Stimulated activated CD8-positive, alpha-beta memory T cell treated with anti-CD3 and anti-CD28 coated beads, Interleukin-4, amount 100 ng/mL, for 4 hours (primary cell): ENCODE measurements around the gene ANK3.

Experiments
- DNase-seq, 2 donors: peaks; one replicate each; pipeline ENCODE4 v3.0.0-alpha.2; 2020; ENCODE audit warnings: low read depth in 2 of 2, low spot score in 1 of 2

The ANK3 gene

DNA sequence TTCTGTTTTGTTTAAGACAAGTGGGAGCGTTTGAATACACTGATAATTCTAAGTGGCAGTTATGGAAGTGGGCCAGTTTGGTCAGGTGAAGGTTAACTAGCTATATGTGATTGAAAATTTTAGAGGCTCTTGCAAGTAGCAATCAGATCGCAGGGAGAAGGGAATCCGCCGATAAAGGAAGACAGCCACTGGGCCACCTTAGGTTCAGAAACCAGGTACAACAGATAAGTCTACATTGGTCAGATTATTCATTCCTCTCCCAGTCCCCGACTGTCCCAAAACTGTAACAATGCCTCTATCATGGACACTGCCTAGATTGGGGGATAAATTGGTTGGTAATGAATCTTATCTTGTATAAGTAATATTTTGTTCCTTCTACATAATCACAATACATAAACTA is 8.9 kb downstream of the ANK3 start:
- DNase-seq, result no peak

DNA sequence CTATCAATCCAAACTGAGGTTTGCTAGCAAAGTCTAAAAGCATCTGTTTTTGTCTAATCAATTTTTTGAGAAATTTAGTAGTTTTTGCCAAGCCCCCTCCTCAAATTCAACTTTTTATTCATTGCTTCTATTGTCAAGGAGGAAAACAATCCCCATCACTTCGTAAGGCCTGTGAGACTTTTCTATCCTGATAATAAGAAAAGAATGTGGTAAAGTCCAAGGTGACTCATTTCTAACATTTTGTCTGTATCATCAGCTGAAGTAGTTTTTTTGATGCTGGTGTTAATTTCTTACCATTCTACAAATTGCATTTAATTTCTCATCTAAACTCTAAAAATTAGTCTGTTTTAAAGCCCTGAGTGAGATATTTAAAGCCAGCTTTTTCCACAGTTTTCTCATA is 11.7 kb downstream of the ANK3 start:
- no peak for DNase-seq

DNA sequence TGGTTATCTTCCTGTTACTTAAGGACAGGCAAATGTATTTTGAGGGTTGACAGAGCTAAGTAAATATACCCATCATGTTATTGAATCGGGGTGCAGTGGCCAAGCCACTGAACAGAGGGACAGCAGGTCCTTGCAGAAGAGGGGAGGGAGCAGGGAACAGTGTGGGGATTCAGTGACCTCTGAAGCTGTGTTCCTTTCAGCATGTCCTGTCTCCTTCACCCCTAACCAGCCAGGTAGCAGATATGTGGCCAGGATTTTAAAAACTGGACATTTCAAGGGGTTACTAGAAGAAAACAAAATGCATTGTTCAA is 12.7 kb downstream of the ANK3 start:
- DNase-seq, result no peak

DNA sequence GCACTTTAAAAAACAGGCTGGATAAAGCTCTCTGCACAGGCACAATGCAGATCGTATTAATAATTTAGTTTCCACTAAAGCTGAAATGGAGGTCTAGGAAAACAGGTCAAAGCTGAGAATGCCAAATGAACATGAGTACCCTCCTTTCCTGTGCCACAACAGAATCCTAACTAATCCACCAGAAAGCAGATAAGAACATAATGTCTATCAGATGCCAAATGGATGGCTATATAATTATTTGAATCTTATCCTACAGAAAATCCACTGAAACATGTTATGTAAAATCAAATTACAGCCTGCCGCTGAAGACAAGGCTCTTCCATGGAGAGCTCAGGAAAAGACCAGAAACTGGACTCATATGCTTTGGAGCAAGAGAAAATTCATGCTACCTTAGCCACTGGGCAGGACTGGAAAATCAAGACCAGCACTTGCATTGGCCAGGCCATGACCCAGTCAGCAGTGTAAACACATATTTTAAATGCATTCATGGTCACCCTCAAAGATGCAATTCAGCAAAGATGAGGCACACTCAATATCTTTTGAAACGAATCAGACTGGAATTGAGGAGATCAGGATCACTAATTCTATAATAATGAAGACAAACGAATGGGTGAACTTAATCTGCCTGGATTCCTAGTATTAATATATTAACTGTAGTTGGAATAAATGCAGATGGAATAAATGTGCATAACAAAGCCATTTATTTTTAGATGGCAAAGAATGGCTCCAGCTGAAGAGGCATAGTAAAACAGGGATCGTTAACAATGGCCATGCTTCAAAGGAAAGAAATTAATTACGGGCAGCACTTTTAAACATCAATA is 13.2 kb downstream of the ANK3 start:
- no peak for DNase-seq

DNA sequence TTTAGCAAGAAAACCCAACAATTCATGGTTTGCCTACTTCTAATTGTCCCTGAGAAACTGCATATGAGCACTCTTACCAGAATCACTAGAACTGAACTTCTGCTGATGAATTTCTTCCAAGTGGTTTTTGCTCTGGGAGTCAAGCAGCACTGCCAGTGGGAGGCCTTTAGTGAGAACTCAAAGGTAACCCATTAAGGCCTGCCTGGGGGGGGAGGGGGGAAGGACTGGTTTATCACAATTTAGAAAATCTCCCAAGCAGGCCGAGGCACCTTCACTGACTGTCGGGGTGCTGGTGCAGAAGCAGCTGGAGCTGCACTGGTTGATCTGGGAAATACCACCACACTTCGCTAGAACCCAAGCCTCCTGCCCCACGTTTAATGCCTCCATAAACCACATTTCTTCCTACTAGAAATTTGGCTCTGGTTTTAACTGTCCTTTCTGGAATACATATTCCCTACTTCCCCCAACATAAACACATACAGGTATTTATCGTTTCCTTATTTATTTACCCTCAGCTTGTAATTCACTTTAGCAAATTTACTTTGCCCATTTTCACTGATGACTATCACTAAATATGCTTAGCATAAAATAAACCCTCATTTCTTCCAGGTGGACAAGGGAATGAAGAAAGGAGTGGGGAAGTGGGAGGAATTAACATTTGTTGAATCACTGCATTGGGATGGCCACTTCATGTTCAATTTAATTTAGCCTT is 14.2 kb downstream of the ANK3 start:
- DNase-seq, result no peak

DNA sequence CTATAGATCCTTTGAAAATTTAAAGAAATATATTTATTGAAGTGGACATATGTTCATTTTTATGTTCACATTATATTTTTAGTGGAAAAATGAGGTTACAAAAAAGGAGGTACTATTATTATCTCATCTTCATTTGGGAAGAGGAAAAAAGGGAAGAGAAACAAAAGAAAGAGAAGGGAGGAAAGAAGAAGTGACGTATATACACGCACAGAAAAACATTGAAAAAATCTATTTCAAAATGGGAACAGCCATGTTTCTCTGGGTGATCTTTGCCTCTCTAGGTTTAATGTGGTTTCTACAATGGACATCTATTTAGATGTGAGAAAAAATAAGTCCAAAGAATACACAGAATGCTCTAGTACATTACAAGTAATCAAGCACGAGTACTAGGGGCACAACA is 14.8 kb downstream of the ANK3 start:
- no peak for DNase-seq

DNA sequence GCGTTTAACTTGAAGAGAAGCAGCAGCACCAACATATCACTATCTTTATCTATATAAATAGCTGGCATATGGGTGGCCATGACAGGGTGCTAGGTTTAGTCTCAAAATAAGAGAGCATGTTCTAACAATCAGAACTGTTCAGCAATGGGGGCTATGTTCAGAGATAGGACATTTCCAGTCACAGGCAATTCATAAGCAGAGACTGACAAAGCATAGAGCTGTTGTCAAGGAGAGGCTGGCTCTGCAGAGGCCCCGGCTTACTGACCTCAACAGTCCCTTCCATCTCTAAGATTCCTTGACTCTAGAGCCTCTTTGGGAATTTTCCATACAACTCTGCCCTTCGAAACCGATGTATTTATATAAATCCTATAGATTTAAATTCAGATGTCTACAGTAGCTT is 17.2 kb downstream of the ANK3 start:
- DNase-seq, result no peak

DNA sequence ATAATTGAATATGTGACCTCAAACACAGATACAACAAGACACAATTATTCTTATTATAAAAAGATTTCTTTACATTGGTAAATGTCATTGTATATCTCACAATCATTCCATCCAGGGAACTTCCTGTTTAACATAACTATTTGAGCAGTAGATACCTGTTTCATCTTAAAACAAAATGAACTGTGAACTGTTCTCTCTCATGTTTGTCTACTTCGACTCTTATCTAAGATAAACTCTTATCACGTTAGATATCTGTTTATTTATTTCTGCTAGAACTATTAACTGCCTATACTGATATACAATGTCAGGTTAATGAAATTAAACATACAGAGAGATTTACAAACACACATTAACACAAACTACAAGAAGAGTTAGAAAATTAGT is 20.1 kb downstream of the ANK3 start:
- no peak for DNase-seq

DNA sequence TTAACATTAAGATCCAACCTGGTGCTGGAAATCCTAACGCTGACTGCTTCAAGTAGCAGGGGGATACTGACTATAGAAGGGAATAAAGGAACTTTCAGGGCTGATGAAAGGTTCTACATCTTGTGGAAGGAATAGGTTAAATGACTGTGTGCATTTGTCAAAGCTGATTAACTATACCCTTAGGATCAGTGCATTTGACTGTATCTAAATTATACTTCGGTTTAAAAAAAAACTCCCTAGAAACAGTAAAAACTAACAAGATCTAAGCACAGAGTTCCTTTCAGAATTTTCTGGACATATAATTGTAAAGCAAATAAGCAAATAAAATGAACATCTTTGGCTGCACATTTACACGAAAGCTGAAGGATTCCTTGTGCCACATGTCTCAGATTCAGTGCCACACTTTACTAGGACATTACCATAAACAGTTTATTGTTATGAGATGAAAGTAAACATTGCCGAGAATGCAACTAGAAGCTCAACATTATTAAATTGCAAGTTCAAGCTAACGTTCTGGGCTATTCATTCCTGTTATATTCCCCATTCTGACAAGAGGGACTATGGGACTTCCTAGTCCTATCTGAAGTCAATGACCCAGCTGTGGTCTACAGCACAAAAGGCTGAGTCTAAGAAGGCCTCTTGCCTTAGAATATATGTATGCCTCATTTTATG is 20.7 kb downstream of the ANK3 start:
- DNase-seq, result no peak

DNA sequence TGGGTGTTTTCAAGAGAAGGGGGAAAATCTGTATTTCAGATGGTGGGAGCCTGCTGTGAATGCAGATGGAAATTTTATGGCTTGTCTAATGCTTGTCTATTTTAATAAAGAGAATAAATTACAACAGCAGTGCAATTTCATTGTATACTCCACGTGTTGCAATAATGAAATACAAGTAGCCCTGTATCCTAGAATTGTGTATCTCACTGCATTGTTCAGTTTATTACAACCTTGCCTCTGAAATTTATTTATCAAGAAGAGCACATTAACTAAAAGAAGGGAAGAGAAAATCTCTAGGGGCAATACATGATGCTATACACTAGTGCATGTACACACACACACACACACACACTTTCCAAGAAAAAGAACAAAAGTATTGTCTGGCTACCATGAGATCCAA is 21.8 kb downstream of the ANK3 start:
- no peak for DNase-seq

DNA sequence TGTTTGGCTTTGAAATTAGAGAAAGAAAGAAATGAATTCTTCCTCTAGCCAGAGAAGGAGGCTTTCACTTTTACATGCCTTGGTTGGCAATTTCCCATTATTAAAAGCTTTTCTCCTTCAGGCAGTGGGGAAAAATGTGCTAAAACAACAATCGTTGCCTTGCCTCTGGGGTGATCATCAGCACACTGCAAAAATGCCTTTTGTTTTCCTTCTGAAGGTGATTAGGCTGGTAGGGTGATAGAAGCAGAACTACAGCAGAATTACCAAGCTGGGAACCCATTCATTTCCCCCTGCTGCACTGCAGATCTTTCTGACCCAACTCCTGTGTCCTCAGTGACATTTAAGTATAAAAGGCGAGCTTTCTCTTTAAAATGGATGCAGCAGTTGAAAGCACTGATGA is 22.2 kb downstream of the ANK3 start:
- no peak for DNase-seq

DNA sequence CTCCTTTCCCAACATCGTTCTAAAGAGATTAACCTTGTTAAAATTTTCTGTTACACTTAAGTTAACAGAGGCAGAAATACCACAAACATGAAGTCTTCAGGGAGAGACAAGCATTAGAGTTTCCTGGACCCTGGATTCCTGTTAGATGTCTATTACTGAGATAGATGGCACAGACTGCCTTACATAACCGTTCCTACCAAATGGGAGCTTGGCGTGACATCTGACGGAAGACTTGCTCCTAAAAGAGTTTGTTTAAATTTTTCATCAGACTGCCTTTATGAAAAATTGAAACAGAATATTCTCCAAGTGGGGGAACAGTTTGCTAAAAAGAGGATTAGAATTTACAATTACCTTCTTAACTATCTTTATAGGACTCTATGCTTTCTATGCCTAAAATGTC is 22.7 kb downstream of the ANK3 start:
- DNase-seq, result no peak

DNA sequence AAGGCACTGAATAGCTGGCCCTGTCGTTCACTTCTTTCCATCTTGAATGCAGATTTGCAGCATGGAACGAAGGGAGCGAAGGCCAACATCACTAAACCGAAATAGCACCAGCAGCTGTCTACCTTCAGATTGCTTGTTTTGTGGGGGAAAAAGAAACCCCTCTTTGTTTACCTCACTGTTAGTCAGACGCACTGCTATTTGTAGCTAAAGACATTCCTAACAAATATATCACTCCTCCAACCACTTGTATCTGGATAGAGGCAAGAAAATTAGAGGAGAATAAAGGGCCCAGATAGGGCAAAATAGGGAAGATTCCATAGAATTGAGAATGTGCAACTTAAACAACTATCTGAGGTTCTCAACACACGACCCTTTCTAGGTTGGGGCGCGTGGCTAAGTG is 26.5 kb downstream of the ANK3 start:
- no peak for DNase-seq

DNA sequence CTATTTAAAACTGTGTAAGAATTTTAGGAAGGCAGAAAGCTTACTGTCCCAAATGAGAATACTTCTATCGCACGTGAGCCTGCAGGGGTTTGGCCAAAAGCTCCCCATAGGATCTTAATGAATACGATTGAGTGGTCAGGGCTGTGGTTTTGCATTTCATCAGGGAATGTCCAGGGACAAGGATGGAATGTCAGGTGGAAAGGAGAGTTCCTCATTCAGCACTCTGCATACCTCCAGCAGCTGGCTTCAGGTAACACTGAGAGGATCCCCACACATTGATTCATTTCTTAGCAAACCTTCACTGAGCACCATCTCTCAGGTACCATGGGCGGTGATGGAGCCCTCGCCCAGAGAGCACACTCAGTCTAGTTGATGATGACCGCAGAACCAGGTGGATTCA is 27.2 kb downstream of the ANK3 start:
- no peak for DNase-seq

DNA sequence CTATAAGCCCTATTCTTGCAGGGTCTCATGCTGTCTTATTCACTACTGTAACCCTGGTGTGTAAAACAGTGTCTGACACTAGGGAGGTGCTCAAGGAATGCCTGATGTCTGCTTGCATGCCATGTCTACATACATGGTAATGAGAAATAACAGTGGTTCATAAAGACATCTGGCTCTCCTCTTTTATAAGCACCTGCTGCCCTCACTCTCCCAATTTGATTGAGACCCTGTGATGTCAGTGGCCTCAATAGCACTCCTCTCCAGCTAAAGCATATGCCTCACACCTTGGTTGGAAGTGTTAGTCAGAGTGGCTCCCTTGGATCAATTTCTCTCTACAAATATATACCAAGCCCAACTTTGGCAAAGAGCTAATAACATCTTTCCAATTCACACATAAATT is 30.6 kb downstream of the ANK3 start:
- DNase-seq, result no peak

DNA sequence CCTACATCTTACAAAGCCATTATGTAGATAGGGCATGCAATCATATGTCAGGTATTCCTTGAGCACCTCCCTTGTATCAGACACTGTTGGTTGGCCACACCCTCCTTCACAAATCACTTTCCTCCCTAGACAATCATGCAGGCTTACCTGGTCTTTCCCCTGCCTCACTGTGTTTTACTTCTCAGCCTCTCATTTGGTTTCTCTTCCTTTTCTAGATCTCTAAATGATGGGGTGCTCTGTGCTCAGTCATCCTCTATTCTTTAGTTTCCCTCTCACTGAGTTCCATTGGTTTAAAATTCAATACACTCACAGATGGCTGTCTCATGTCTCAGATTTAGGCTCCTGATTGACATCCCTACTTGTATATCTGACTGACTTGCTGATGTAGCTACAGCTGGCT is 31.4 kb downstream of the ANK3 start:
- DNase-seq, result no peak

DNA sequence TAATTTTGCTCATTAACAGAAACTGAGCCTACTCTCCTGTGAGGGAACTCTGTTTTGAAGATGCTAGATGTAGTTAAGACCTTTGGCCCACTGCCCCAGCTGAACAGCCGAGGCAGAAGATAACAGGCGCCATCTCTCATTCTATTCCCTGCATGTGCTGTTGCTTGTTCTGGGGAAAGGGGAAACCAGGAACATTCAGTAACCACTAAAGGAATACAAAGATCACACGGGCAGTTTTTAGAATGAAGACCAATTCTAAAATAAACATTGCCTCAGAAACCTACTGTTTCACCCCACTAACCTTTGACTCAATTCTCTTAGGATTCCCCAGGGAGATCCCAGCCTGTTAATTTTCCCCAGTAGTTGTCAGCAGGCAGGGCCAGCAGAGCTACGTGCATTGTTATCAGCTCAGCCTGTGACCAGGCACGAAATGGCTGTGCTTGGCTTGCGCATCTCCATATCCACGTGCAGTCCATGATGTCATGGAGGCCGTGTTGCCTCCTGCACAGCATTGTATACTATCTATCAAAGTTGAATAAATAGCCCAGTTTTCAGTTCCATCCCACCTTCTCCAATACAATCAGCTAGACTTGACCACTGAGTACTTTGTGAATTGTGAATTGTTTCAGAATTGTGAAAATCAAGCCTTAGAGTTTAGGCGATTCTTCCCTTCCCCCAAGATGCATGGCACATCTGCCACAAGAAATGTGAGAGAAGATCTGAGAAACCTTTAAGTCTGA is 36.0 kb downstream of the ANK3 start:
- DNase-seq, result no peak

DNA sequence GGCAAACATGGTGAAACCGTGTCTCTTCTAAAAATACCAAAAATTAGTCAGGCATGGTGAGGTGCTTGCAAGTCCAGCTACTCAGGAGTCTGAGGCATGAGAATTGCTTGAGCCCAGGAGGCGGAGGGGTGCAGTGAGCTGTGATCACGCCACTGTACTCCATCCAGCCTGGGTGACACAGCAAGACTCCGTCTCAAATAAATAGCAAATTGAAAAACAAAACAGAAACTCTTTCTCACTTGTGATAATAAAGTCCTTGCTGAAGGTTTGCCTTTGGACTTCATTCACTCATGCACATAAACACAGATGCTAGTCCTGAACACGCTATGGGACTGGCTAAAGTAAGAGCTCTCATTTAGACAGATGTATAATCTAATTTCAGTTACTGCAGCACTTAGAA is 37.6 kb downstream of the ANK3 start:
- no peak for DNase-seq

DNA sequence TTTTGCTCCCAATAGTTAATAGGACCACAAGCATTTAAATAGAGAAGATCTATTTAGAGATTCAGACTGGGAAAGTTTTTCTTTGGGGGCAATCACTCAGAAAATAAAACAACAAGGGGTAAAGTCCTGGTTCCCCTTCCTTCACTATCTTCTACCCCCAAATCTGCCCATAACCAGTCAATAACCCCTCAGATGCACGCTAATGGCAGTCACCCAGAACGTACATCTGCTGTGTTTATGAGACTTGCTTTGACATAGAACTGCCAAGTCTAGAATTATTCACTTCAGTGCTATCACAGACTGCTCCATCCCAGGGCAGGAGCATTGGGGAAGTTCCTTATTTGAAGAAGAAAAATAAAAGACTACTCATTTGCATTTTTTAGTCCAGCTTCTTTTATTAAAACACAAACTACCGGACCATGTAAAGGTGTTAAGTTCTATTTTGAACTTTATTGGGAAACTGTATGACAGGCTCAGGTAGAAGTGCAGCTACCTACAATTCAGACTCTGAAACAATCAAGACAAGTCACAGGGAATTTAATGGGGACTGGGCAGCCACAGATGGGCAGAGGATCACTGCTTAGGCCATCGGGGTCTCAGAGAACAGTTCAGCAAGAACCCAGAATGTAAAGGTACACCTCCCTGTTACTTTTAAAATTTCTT is 38.4 kb downstream of the ANK3 start:
- no peak for DNase-seq

DNA sequence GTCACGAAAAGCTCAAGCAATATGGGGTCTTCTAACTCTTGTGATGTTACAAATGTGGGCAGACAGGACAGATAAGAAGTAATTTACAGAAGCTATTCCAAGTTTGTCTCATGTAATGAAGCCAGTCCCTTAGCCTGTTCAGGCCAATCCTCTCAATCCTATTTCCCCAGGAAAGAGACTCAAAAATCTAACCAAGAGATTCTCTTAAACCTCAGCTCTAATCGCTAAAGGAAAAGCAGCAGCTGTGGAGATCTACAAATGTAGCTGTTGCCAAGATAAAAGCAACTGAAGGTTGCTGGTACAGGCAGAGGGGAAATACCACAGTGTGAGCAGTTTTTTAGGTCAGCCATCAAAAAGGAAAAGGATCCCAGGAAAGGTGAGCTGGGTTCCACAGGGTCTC is 39.3 kb downstream of the ANK3 start:
- DNase-seq, result no peak

DNA sequence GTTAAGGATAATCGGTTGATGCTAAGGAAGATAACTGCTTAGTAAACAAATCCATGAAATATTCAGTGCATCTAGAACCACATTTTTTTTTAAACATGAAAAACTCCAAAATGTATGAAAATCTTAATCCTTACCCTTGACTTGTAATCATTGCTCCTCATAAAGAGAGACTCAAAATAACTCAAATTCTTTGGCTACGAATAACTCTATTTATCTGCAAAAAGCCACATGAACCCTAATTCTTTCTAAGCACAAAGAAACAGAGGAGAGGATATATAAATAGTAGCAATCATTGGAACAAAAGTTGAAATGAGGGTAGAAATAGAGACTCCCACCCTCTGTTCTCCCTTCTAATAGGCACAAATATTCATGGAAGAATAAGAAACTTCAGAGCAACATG is 40.2 kb downstream of the ANK3 start:
- DNase-seq, result no peak
